ENCODE measurements around the gene DGKD. TPM values are rescaled to one million over a fixed set of nuclear protein-coding genes. Genes with fewer than 3 reads are reported as not detected.
"Not testable (repeated sequence)": the region's sequence is repeated elsewhere in the genome, so short reads cannot be mapped to it uniquely, and the experiment has no call there.

Gene DGKD
- total RNA-seq, 1 donor from 2014 or later, result 49.5 TPM

DNA sequence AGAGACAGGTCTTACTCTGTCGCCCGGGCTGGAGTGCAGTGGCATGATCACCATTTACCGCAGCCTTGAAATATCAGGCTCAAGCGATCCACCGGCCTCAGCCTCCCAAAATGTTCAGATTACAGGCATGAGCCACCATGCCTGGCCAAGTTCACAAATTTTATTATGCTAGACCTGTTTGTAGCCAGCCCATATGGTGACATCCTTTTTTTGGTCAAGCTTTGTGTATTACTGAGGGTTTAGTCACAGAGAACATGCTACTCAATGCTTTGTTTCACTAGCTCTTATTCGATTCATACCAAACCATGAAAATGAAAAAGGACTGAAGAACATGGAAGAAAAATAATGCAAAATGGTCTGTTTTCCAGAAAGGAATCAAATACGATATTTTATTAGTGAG, 41.4 kb downstream of the DGKD start:
- Mint-ChIP-seq H3K4me3 (ENCODE audit: low read depth) (no peak overlapping the region), H3K4me1 (ENCODE audit: low read depth) (no peaks in the 10 kb centered on the region), H3K36me3 (ENCODE audit: insufficient read depth) (peaks cover 13% of the 10 kb centered on the region), H3K9me3 (ENCODE audit: low read depth) (no peaks in the 10 kb centered on the region), H3K27ac (no peak overlapping the region), H3K27me3 (no peaks in the 10 kb centered on the region)
- no peak for DNase-seq (ENCODE audit: low spot score, unreplicated experiment)
- TF ChIP-seq CTCF (IDR thresholded peaks at IDR 0.05; ENCODE audit: unreplicated experiment), result no peak

GRCh38 chr2:233396726-233397665, 42.7 kb downstream of the DGKD start:
- not testable (repeated sequence) for H3K4me3 Mint-ChIP-seq (ENCODE audit: low read depth); H3K9me3 Mint-ChIP-seq (ENCODE audit: low read depth); H3K27me3 Mint-ChIP-seq; DNase-seq (ENCODE audit: low spot score, unreplicated experiment); H3K4me1 Mint-ChIP-seq (ENCODE audit: low read depth)
- Mint-ChIP-seq H3K27ac (peak overlapping the region; percentile 21), H3K36me3 (ENCODE audit: insufficient read depth) (peaks cover 11% of the 10 kb centered on the region)

- peaks cover 1% of the 10 kb centered on the region for H3K4me1 Mint-ChIP-seq (ENCODE audit: low read depth)
Observed at GRCh38 chr2:233399306-233400225, 45.3 kb downstream of the DGKD start.

GRCh38 chr2:233400341-233400740, 46.0 kb downstream of the DGKD start:
- DNase-seq (ENCODE audit: low spot score, unreplicated experiment), result no peak
- no peak for TF ChIP-seq CTCF (IDR thresholded peaks at IDR 0.05; ENCODE audit: unreplicated experiment)

More at GRCh38 chr2:233399306-233400225, 45.3 kb downstream of the DGKD start:
- Mint-ChIP-seq H3K27ac (no peak overlapping the region), H3K36me3 (ENCODE audit: insufficient read depth) (peaks cover 14% of the 10 kb centered on the region), H3K27me3 (no peaks in the 10 kb centered on the region), H3K4me3 (ENCODE audit: low read depth) (no peak overlapping the region), H3K9me3 (ENCODE audit: low read depth) (peaks cover under 1% of the 10 kb centered on the region)
- TF ChIP-seq CTCF (IDR thresholded peaks at IDR 0.05; ENCODE audit: unreplicated experiment), result no peak
- DNase-seq (ENCODE audit: low spot score, unreplicated experiment), result no peak

DNA sequence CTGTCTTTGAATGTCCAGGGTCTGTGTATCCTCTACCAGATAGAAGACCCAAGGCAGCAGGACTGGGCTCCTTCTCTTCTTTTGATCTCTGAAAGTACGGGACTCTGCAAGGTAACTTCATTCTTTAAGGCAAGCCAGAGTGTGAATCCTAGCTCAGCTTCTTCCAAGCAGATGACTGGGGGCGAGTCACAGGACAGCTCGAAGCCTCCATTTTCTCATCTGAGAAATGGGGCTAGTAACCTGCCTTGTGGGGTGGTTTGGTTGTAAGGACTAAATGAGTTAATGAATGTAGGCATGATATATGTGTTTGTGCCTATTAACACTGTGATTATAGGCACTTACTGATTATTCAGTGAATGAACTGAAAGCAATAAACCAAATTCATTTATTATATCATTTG, 46.7 kb downstream of the DGKD start:
- peaks cover 3% of the 10 kb centered on the region for H3K9me3 Mint-ChIP-seq (ENCODE audit: low read depth)
- no peak for DNase-seq (ENCODE audit: low spot score, unreplicated experiment)
- no peaks in the 10 kb centered on the region for H3K27me3 Mint-ChIP-seq
- H3K4me1 Mint-ChIP-seq (ENCODE audit: low read depth), result peaks cover 1% of the 10 kb centered on the region
- H3K27ac Mint-ChIP-seq, result no peak overlapping the region
- TF ChIP-seq CTCF (IDR thresholded peaks at IDR 0.05; ENCODE audit: unreplicated experiment), result no peak
- H3K4me3 Mint-ChIP-seq (ENCODE audit: low read depth), result no peak overlapping the region
- peaks cover 16% of the 10 kb centered on the region for H3K36me3 Mint-ChIP-seq (ENCODE audit: insufficient read depth)

More at GRCh38 chr2:233400341-233400740, 46.0 kb downstream of the DGKD start:
- H3K9me3 Mint-ChIP-seq (ENCODE audit: low read depth), result peaks cover 3% of the 10 kb centered on the region
- no peak overlapping the region for H3K27ac Mint-ChIP-seq
- no peaks in the 10 kb centered on the region for H3K27me3 Mint-ChIP-seq
- H3K4me1 Mint-ChIP-seq (ENCODE audit: low read depth), result peaks cover 1% of the 10 kb centered on the region
- H3K36me3 Mint-ChIP-seq (ENCODE audit: insufficient read depth), result peaks cover 16% of the 10 kb centered on the region
- H3K4me3 Mint-ChIP-seq (ENCODE audit: low read depth), result no peak overlapping the region

All from progenitor cell of endocrine pancreas (in vitro differentiated cells).